Head of caudate nucleus (tissue), 42 donors: Measurements from ENCODE around the gene MYO5A.
"Not testable (repeated sequence)": the region's sequence is repeated elsewhere in the genome, so short reads cannot be mapped to it uniquely, and the experiment has no call there.

ENCODE experiments used
- DNase-seq, 42 donors: peaks; one replicate each; pipeline versions ENCODE4 v3.0.0 to v3.0.0-alpha.2; 2020 to 2021; ENCODE audit warnings: mixed read lengths in 7 of 42
- intact Hi-C: fragments of 100-400 bp; cut with DNase I; formaldehyde crosslinking; loops from one replicate; pipeline ENCODE4 v1.15.0; 2022

Gene MYO5A

DNA sequence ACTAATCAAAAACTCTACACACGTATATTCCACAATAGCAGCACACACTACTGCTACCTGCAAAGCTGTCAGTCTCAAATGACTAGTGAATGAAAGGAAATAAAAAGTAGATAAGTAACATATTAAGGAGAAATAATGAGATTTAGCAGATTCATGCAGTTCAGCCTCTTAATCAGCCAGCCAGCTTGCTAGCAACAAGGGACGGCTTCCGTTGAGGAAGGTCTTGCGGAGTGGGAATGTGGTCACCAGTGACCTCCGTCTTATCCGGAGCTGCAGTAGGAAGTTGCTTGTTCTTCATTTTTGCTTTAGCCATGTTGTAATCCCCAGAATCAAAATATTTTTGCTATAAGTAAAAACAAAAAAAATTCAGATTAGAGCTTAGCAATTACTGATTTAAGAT is 23.1 kb upstream of the MYO5A start:
- peak in 5 of 42 donors; percentile 13 to 33 (median 20) for DNase-seq
- intact Hi-C loops: no loop called here

DNA sequence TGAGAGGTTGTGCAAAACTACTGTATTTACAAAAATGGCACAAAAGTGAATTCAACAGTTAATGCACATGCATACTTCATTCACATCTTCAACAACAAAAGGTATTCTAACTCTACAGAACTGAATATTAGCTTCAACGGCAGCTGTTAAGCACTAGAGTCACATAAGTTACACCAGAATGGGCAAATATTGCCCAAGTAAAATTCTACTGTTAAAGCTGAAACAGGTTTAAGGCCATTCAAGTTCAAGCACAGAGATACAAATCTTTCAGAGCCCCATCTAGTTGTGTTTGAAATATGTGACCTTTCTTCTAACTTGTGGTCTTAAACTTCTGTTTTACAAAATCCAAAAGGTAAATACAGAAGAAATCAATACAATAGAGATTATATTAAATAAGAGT is 22.5 kb upstream of the MYO5A start:
- intact Hi-C loops, DNase-seq: not testable (repeated sequence)

DNA sequence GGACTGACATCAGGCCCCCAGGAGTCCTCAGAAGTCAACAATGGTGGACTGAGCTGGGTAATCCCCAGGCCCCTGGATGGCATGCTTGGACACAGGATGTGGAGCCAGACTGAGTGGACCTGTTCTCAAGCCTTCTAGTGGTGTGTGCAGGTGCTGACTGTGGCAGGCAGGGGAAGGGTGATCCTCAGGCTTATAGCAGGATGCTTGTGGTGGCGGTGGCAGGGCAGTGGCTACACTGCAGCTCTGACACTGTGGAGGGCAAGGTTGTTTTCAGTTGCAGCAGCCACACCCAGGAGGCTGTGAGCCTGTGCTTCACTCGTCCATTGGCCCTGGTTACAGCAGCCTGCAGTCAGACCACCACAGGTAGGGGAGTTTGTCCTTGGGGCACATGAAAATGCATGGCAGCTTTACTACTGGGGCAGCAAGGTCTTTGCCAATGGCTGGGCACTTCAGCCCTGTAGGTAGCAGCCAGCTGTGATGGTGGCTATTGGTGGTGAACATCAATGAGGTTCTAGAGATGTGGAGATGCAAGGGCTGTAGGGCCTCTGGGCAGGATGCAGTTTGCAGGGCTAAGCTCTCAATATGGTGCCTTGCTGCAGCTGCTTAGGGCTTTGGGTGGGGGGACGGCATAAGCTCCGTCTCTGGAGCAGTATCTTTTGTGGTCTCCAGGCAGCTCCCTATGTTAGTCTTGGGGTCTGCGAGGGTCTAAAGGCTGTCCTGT is 17.5 kb upstream of the MYO5A start:
- peak in 1 of 42 donors; percentile 30 for DNase-seq
- intact Hi-C loops: no loop called here

DNA sequence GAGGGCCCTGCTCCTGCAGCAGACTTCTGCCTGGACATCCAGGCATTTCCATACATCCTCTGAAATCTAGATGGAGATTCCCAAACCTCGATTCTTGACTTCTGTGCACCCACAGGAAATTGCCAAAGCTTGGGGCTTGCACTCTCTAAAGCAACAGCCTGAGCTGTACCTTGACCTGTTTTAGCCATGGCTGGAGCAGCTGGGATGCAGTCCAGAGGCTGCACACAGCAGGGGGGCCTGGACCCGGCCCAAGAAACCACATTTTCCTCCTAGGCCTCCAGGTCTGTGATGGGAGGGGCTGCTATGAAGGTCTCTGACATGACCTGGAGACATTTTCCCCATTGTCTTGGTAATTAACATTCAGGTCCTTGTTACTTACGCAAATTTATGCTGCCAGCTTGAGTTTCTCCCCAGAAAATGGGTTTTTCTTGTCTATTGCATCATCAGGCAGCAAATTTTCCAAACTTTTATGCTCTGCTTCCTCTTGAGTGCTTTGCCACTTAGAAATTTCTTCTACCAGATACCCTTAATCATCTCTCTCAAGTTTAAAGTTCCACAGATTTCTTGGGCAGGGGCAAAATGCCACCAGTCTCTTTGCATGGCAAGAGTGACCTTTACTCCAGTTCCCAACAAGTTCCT is 11.8 kb upstream of the MYO5A start:
- intact Hi-C loops: no loop called here

GRCh38 chr15:52537459-52537858 is 8.8 kb upstream of the MYO5A start:
- intact Hi-C loops: no loop called here
- no peak for DNase-seq

More for the DNA sequence above, 11.8 kb upstream of the MYO5A start:
- no peak for DNase-seq

DNA sequence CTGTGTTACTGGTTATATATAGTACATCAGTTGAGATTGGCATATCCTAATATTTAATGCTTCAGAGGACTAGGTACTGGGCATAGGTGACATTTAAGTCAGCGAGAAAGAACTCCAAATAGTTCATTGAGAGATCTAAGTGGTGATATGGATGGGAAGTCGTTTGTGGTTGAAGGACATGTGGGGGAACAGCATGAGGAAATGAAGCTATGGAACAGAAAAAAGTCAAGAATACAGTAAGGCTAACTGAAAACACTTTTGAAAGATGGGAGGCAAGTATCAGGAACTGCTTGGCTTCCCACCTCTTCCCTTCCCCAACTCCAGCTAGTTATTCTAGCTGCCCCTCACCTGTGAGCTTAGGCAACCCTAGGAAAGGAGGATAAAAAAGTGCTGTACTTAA is 3.7 kb upstream of the MYO5A start:
- intact Hi-C loops: no loop called here
- DNase-seq: no peak

- intact Hi-C loops: loop anchor here (2.0 to 10.0 kb wide), 4 partner anchors 39 to 195 kb away; partner anchors contain the start of genes ARPP19 and ATOSA
- no peak for DNase-seq
These were observed 1.3 kb upstream of the MYO5A start for GRCh38 chr15:52529940-52530339.

DNA sequence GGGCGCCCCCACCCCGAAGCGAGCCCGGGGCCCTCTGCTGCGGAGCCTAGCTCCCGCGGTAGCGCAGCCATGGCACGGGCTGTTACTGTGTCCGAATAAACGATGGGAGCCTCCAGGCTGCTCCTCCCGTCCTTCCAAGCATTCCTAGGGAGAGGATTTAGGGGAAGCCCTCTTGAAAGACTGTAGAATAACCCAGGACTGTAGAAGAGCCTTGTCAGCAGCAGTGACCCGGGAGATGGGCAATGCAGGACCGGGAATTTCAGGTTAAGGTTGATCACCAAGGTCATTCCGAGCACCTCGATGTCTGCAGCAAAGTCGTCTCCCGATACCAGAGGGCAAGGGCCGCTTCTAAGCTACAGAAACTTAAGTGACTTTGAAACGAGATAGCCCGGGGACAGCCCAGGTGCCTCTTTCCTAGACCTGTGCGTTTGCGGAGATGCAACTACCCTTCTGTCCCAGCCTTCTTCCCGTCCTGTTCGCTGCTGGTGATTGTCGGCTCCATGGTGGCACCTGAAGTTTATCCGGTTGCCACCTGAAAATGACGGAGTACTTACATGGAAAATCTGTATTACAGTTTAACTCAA is 753 bp upstream of the MYO5A start:
- DNase-seq: peak in 37 of 42 donors; percentile 17 to 64 (median 40)
- intact Hi-C loops: loop anchor here (2.0 to 10.0 kb wide), 4 partner anchors 39 to 195 kb away; partner anchors contain the start of genes ARPP19 and ATOSA

DNA sequence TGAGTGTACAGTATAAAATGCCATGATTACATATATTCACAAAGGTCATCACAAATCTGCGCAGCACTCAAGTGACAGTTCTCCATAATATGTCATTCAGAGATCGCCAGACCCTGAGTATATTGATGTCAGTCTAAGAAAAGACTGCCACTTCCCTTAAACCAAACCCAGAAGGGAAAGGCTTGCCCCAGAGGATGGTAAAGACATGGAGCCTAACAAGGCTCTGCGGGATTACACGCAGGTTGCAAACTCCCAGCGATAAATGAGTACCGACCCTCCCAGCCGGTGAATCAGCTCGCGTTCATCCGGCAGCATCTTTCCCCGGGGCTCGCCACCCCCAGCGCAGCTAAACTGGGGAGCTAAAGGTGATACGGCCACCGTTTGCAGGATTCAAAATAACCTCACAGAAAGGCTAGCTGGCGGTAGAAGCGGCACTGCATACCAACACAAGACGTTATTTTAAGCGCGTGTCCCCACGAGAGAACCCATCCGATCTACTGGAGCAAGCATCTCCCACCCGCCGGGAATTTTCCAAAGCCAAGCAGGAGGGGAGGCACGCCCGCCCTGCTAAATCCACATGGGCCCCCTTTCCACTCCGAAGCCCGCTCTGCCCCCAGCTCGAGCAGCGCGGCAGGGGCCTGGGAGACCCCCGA is 643 bp downstream of the MYO5A start:
- intact Hi-C loops: loop anchor here (2.0 to 10.0 kb wide), 4 partner anchors 41 to 193 kb away; partner anchors contain the start of genes ARPP19 and ATOSA
- DNase-seq: peak in 41 of 42 donors; percentile 32 to 79 (median 57)

DNA sequence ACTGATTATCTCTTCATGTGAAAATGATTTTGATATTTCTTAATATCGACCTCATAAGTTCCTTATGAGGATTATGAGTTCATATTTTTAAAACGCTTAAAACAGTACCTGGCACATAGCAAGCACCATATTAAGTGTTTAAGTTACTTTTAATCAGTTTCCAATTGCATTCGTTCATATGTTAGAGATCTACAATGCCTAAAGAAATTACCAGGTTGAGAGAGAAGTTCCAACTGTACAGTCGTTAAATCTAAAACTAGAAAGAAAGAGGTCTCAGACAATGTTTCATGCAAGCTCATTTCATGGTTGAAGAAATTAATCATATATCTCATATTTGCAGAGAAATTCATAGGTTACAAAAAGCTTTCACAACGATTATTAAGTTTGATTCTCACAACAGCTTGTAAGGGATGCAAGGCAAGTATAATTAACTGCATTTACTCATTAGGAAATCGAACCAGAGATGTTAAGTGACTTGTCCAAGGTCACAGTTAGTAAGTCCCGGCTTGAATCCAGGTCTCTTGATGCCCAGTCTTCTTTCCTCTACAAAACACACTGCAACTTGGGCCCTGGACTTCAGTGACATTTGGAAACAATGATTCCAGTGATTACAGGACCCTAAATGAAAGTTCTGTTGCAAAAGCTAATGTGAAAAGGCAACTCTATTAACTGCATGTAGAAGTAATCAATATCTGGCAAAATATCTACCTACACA is 1.3 kb downstream of the MYO5A start:
- intact Hi-C loops: loop anchor here (10.0 kb wide), 2 partner anchors 63 to 193 kb away; no protein-coding TSS in a partner anchor
- no peak for DNase-seq

- intact Hi-C loops: loop anchor here (10.0 kb wide), 2 partner anchors 60 to 190 kb away; no protein-coding TSS in a partner anchor
- DNase-seq: no peak
These were observed 4.2 kb downstream of the MYO5A start for GRCh38 chr15:52524223-52525136.

DNA sequence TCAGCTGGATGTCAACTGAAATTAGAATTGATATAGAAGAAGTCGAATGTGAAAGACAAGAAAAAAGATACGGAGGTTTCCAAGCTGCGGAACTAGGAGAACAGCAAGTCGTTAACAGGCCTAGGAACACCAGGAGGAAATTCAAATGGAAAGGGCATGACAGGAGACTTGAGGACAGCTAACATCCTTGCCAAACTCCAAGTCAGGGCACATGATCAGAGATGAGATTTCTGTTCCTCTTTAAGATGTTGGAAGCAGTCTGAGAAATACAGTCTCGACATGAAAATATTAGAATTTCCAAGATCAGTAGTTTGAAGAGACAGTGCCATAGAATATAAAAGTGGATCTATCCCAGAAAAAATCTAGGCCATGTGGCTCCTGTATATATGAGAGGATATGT is 5.0 kb downstream of the MYO5A start:
- intact Hi-C loops: loop anchor here (10.0 kb wide), 2 partner anchors 59 to 189 kb away; no protein-coding TSS in a partner anchor

DNA sequence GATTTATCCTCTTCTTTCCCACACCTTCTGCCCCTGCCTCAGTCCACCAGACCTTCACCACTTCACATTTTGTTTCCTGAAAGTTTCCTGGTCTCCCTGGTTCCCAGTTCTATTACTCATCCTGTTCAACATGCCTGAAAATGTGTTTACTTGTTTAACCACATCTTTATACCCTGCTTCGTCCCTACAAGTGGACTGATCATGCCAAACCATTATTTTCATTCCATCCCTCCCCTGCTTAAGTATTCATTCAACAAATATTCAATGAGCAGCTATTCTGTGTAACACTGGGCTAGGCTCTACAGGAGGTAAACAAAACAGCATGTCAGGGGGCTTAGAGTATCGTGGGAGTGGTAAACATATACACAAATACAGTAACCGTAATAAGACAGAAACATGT is 5.5 kb downstream of the MYO5A start:
- intact Hi-C loops: loop anchor here (10.0 kb wide), 2 partner anchors 58 to 188 kb away; no protein-coding TSS in a partner anchor
- DNase-seq: no peak

More for the DNA sequence above, 5.0 kb downstream of the MYO5A start:
- DNase-seq: no peak

DNA sequence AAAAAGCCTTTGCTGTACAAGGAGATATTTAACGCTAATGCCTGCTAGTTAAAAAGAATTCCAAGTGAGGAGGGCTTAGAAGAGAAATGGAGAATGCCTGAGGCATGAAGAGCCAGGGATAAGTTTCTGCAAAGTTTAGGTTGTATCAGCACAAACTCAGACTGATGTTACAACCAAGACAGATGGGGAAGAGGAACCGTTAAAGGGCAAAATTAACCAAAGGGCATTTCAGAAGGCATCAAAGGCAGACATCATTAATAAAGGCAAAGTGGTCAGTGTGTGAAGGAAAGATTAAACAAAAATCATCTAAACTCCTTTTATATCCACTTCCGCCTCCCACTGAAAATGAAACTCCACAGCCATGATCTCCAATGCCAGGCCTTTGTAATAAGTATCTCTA is 7.0 kb downstream of the MYO5A start:
- intact Hi-C loops: loop anchor here (10.0 kb wide), 2 partner anchors 57 to 187 kb away; no protein-coding TSS in a partner anchor
- no peak for DNase-seq

GRCh38 chr15:52520421-52520820 is 8.3 kb downstream of the MYO5A start:
- DNase-seq: no peak
- intact Hi-C loops: loop anchor here (10.0 kb wide), 2 partner anchors 56 to 186 kb away; no protein-coding TSS in a partner anchor

- intact Hi-C loops: no loop called here
- DNase-seq: no peak
These were observed 10.0 kb downstream of the MYO5A start for GRCh38 chr15:52518487-52519371.
